Right atrium auricular region (tissue), 2 donors: ENCODE measurements around the gene COL12A1. TPM values are rescaled to one million over a fixed set of nuclear protein-coding genes. Genes with fewer than 3 reads are reported as not detected.

Source experiments
- DNase-seq: peaks from one replicate; pipeline ENCODE4 v3.0.0-alpha.2; 2019; ENCODE audit warnings: low spot score
- H3K27ac ChIP-seq, 2 donors: fragments of 200-600 bp; sonication (generic); 1 replicate in 1 of 2; 2 replicates in 1 of 2; pipeline ENCODE4 v1.5.1; 2016 to 2019
- H3K27me3 ChIP-seq, 2 donors: fragments of 200-600 bp; sonication (generic); one replicate each; pipeline versions ENCODE4 v1.5.1 to v1.6.0; 2017 to 2019
- H3K36me3 ChIP-seq: fragments of 200-600 bp; sonication (generic); one replicate; pipeline ENCODE4 v1.5.1; 2016
- H3K4me1 ChIP-seq, 2 donors: fragments of 200-600 bp; sonication (generic); one replicate each; pipeline versions ENCODE4 v1.5.1 to v1.6.0; 2017 to 2019
- H3K4me3 ChIP-seq, 2 donors: fragments of 200-600 bp; sonication (generic); 1 replicate in 1 of 2; 2 replicates in 1 of 2; pipeline ENCODE4 v1.5.1; 2017 to 2019; ENCODE audit warnings: mild to moderate bottlenecking in 1 of 2, moderate library complexity in 1 of 2
- H3K9me3 ChIP-seq, 2 donors: fragments of 200-600 bp; sonication (generic); one replicate each; pipeline ENCODE4 v1.5.1; 2019
- total RNA-seq, 2 donors: library from RNA; depleted of rRNA; stranded (reverse); fragments of >200 nt; gene quantifications; one replicate each; pipeline ENCODE4 v1.1.0, GENCODE V29; 2016
- TF ChIP-seq, protein P1 (sequence below), 2 donors: fragments of 200-600 bp; sonication (generic); IDR thresholded peaks; one replicate each; pipeline ENCODE4 v1.5.1; 2019; ENCODE audit warnings: antibody characterized with exemption in 2 of 2

COL12A1 gene
- total RNA-seq, 2 donors from 2014 or later: 28.6 to 29.7 TPM

DNA sequence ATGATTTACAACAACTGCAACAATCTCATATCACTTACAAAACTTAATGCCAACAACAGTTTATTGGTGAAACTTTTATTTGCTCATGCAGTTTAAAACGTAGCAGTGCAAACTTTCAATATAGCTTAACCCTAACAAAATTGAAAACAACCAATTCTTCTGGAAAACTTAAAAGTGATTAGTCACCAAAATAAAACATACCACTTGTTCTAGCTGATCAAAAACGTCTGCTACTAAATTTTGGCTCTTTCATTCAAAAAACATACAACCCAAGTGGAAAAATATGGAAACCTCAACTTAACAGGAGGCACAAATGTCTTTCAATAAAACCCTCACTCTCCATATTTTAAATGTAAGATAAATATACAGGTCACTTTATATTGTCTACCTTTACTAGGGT is 39.6 kb downstream of the COL12A1 start:
- H3K9me3 ChIP-seq: no peaks in the 10 kb centered on the region
- no peak for DNase-seq
- no peaks in the 10 kb centered on the region for H3K27me3 ChIP-seq
- no peaks in the 10 kb centered on the region for H3K36me3 ChIP-seq
- no peak overlapping the region for H3K27ac ChIP-seq
- TF ChIP-seq, protein P1, sequence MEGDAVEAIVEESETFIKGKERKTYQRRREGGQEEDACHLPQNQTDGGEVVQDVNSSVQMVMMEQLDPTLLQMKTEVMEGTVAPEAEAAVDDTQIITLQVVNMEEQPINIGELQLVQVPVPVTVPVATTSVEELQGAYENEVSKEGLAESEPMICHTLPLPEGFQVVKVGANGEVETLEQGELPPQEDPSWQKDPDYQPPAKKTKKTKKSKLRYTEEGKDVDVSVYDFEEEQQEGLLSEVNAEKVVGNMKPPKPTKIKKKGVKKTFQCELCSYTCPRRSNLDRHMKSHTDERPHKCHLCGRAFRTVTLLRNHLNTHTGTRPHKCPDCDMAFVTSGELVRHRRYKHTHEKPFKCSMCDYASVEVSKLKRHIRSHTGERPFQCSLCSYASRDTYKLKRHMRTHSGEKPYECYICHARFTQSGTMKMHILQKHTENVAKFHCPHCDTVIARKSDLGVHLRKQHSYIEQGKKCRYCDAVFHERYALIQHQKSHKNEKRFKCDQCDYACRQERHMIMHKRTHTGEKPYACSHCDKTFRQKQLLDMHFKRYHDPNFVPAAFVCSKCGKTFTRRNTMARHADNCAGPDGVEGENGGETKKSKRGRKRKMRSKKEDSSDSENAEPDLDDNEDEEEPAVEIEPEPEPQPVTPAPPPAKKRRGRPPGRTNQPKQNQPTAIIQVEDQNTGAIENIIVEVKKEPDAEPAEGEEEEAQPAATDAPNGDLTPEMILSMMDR (IDR thresholded peaks at IDR 0.05): no peak
- no peaks in the 10 kb centered on the region for H3K4me1 ChIP-seq
- H3K4me3 ChIP-seq: no peak overlapping the region

DNA sequence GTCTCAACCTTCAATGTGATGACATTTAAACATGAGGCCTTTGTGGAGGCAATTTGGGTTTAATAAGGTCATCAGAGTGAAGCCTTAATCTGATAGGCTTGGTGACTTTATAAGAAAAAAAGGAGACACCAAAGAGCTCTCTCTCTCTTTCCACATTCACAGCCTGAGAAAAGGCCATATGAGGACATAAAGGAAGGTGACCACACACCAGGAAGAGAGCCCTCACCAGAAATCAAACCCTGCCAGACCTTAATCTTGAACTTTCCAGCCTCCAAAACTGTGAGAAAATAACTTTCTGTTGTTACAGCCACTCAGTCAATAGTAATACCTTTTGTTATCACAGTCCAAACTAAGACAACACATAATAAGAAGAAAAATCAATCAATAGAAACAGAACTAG is 47.7 kb downstream of the COL12A1 start:
- Histone ChIP-seq H3K27me3 (no peaks in the 10 kb centered on the region), H3K4me1 (no peaks in the 10 kb centered on the region), H3K27ac (no peak overlapping the region), H3K36me3 (no peaks in the 10 kb centered on the region), H3K9me3 (no peaks in the 10 kb centered on the region), H3K4me3 (no peak overlapping the region)
- DNase-seq: no peak
- TF ChIP-seq, protein P1 (IDR thresholded peaks at IDR 0.05): no peak

DNA sequence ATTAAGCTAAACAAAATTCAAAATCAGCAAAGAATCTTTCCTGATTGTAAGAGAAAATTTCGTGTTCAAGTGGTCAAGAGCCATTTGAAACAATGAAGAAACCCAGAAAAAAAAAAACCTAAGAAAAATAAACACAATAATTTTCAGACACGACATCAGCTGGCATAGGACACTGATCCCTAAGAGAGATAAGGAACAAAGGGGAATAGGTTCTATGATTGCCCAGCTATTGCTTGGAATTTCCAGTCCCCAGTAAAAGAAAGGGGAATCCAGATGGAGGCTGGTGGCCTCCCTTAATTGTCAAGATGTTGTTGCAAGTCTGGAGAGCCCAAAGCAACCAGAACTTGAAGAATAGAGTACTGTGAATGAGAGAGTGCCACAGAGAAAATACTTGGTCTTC is 48.5 kb downstream of the COL12A1 start:
- H3K4me1 ChIP-seq: no peaks in the 10 kb centered on the region
- no peaks in the 10 kb centered on the region for H3K27me3 ChIP-seq
- TF ChIP-seq, protein P1 (IDR thresholded peaks at IDR 0.05): no peak
- H3K4me3 ChIP-seq: no peak overlapping the region
- no peak overlapping the region for H3K27ac ChIP-seq
- no peak for DNase-seq
- no peaks in the 10 kb centered on the region for H3K9me3 ChIP-seq
- H3K36me3 ChIP-seq: no peaks in the 10 kb centered on the region

DNA sequence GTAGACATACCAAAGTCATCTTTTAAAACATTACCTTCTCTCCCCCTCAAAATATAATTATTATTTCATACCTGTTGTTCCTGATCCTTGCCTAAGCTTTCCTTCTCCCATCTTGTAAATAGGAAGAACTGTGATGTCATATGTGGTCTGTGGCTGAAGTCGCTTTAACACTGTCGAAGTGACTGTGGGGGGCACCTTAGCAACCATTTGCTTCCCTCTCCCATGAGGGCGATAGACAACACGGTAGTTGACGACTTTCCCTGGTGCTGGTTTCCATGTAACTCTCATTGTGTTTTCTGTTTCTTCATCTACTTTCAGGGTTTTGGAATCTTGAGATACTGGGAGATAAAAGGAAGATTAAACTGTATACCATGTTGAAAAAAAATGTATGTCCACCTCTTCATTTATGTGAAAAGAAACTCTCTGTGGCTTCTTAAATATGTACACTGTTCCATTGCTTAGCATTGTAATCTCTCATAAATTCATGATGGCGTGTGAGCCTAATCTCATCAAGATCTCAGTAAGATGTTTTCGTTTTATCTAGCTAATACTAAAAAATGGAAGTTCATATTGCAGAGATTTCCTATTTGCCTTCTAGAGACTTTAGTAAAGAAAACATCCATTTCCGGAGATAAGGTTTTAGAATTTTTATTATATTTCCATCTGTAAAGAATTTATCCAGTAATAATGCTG is 49.5 kb downstream of the COL12A1 start:
- H3K27me3 ChIP-seq: no peaks in the 10 kb centered on the region
- no peaks in the 10 kb centered on the region for H3K36me3 ChIP-seq
- DNase-seq: no peak
- no peak overlapping the region for H3K4me3 ChIP-seq
- TF ChIP-seq, protein P1 (IDR thresholded peaks at IDR 0.05): no peak
- H3K4me1 ChIP-seq: no peaks in the 10 kb centered on the region
- H3K27ac ChIP-seq: no peak overlapping the region
- no peaks in the 10 kb centered on the region for H3K9me3 ChIP-seq

DNA sequence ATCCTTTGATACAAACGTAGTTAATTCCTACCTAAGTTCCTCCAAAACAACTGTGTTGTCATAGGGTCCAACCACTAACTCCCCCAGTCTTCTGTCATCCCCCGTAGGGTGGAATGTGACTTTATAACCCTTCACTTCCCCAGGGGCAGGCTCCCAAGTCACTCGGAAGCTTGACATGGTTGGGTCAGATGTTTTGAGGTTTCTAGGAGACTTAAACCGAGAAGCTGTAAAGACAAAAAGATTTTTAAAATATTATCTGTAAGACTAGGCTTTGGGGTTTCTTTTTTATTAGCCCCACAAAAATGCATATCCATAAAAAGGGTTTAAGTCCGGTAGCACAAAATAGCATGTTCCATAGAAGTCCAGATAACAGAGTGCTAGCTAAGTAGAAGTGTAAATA is 50.2 kb downstream of the COL12A1 start:
- H3K27ac ChIP-seq: no peak overlapping the region
- no peaks in the 10 kb centered on the region for H3K4me1 ChIP-seq
- H3K36me3 ChIP-seq: no peaks in the 10 kb centered on the region
- H3K9me3 ChIP-seq: no peaks in the 10 kb centered on the region
- H3K4me3 ChIP-seq: no peak overlapping the region
- H3K27me3 ChIP-seq: no peaks in the 10 kb centered on the region
- no peak for DNase-seq
- TF ChIP-seq, protein P1 (IDR thresholded peaks at IDR 0.05): no peak

DNA sequence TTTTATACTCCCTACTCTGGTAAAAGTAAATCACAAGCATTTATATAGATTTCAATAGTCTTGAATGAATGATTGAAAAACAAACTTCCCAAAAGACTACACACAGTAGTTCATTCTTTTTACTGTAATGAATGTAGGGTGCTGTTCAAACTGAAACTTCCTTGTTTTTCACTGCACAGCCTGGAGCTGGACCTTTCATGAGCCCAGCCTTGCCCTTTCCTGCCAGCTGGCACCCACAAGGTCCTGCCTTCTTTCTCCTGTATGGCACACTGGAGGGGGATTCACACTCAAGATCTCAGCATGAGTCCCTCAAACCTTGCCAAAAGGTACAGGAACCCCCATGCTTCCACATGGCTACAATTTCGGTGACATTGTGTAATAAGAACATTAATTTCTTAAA is 50.9 kb downstream of the COL12A1 start:
- H3K9me3 ChIP-seq: no peaks in the 10 kb centered on the region
- H3K27me3 ChIP-seq: no peaks in the 10 kb centered on the region
- TF ChIP-seq, protein P1 (IDR thresholded peaks at IDR 0.05): no peak
- no peak overlapping the region for H3K4me3 ChIP-seq
- no peaks in the 10 kb centered on the region for H3K4me1 ChIP-seq
- no peaks in the 10 kb centered on the region for H3K36me3 ChIP-seq
- DNase-seq: no peak
- no peak overlapping the region for H3K27ac ChIP-seq
